ENCODE results near the gene GNB1. TPM values are rescaled to one million over a fixed set of nuclear protein-coding genes. Genes with fewer than 3 reads are reported as not detected.

The GNB1 gene
- total RNA-seq, 1 experiment from 2014 or later, result 339 TPM

DNA sequence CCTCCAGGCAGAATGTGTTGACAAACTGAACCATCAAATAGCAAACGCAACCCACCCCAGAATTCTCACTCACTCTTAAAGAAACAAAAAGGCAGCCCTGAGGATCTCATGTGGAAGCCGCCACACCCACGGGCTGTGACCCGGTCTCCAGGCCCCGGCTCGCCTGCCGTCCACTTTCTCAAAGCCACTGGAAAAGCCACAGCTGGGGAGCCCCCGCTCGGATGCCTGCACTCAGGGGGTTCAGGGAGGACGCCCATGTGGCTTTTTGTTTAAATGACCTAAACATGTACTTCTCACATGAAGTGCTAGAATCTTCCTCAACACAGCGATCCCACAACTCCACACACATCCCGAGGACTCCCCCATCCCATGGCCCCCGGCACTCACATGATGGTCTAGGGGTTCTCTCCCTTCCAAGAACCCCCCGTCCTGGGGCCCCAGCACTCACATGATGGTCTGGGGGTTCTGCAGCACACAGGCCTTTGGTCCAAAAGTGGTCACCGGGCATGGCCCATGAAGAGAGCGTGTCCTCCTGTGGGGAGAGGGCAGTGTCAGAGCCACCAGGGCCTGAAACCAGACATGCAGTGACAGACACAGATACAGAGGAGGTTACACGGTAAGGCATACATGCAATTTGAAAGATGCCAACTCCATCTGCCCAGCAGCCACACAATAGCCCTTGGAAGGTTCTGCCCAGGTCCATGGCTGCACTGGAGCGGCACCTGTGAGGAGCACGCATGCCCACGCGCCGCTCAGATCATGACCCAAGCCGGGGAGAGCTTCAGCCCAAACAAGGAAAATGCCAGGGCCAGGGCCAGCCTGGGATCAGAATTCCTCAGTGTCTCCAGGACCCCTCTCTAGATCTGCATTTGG is 129.1 kb downstream of the GNB1 start (continued):
- TF ChIP-seq, protein P1, sequence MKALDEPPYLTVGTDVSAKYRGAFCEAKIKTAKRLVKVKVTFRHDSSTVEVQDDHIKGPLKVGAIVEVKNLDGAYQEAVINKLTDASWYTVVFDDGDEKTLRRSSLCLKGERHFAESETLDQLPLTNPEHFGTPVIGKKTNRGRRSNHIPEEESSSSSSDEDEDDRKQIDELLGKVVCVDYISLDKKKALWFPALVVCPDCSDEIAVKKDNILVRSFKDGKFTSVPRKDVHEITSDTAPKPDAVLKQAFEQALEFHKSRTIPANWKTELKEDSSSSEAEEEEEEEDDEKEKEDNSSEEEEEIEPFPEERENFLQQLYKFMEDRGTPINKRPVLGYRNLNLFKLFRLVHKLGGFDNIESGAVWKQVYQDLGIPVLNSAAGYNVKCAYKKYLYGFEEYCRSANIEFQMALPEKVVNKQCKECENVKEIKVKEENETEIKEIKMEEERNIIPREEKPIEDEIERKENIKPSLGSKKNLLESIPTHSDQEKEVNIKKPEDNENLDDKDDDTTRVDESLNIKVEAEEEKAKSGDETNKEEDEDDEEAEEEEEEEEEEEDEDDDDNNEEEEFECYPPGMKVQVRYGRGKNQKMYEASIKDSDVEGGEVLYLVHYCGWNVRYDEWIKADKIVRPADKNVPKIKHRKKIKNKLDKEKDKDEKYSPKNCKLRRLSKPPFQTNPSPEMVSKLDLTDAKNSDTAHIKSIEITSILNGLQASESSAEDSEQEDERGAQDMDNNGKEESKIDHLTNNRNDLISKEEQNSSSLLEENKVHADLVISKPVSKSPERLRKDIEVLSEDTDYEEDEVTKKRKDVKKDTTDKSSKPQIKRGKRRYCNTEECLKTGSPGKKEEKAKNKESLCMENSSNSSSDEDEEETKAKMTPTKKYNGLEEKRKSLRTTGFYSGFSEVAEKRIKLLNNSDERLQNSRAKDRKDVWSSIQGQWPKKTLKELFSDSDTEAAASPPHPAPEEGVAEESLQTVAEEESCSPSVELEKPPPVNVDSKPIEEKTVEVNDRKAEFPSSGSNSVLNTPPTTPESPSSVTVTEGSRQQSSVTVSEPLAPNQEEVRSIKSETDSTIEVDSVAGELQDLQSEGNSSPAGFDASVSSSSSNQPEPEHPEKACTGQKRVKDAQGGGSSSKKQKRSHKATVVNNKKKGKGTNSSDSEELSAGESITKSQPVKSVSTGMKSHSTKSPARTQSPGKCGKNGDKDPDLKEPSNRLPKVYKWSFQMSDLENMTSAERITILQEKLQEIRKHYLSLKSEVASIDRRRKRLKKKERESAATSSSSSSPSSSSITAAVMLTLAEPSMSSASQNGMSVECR (CRISPR knock-in tag; IDR thresholded peaks at IDR 0.05; ENCODE audit: borderline replicate concordance), result no peak
- no peak for TF ChIP-seq NFATC4 (CRISPR knock-in tag; IDR thresholded peaks at IDR 0.05)
- no peak for TF ChIP-seq ZNF219 (CRISPR knock-in tag; IDR thresholded peaks at IDR 0.05; ENCODE audit: borderline replicate concordance)
- TF ChIP-seq, protein P2, sequence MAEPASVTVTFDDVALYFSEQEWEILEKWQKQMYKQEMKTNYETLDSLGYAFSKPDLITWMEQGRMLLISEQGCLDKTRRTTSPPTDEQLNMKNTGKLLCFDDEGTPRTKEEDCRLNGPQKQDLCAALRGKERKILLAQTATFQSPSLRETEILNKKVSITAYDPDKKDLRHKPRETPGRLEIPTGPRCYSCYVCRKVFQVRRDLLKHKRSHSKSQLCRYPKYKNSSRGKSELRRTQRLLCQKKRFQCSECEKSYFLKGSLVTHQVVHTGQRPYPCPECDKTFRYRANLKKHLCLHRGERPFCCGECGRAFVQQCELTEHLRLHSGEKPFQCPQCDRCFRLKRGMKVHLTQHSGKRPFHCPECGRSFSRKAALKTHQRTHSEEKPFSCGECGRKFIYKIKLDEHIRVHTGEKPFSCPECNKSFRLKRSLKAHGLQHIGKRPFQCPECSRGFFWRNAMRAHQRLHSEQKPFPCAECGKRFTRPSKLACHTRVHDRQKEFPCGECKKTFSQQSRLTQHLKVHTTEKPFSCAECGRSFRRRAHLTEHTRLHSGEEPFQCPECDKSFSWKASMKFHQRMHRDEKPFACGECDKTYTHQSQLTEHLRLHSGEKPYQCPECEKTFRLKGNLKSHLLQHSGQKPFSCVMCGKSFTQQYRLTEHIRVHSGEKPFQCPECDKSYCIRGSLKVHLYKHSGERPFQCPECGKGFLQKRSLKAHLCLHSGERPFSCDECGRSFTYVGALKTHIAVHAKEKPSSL (CRISPR knock-in tag; conservative IDR thresholded peaks at IDR 0.05), result no peak
- TF ChIP-seq, protein P3, sequence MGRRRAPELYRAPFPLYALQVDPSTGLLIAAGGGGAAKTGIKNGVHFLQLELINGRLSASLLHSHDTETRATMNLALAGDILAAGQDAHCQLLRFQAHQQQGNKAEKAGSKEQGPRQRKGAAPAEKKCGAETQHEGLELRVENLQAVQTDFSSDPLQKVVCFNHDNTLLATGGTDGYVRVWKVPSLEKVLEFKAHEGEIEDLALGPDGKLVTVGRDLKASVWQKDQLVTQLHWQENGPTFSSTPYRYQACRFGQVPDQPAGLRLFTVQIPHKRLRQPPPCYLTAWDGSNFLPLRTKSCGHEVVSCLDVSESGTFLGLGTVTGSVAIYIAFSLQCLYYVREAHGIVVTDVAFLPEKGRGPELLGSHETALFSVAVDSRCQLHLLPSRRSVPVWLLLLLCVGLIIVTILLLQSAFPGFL (CRISPR knock-in tag; IDR thresholded peaks at IDR 0.05; ENCODE audit: borderline replicate concordance), result no peak
- no peak for TF ChIP-seq KAT7 (CRISPR knock-in tag; IDR thresholded peaks at IDR 0.05; ENCODE audit: borderline replicate concordance)
- TF ChIP-seq, protein P4, sequence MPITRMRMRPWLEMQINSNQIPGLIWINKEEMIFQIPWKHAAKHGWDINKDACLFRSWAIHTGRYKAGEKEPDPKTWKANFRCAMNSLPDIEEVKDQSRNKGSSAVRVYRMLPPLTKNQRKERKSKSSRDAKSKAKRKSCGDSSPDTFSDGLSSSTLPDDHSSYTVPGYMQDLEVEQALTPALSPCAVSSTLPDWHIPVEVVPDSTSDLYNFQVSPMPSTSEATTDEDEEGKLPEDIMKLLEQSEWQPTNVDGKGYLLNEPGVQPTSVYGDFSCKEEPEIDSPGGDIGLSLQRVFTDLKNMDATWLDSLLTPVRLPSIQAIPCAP (CRISPR knock-in tag; IDR thresholded peaks at IDR 0.05), result no peak

DNA sequence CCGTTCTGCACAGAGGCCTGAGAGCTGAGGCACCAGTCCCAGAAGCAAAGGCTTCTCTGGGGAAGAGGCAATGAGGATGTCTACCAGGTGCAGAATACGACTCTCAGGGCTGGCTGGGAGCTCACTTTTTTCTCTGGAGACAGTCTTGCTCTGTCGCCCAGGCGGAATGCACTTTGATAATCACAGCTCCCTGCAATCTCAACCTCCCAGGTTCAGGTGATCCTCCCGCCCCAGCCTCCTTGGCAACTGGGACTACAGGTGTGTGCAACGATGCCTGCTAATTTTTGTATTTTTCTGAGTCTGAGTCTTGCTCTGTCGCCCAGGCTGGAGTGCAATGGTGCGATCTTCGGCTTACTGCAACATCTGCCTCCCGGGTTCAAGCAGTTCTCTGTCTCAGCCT is 130.2 kb downstream of the GNB1 start:
- Mint-ChIP-seq H3K27ac (no peak overlapping the region), H3K4me1 (no peaks in the 10 kb centered on the region), H3K36me3 (peaks cover 51% of the 10 kb centered on the region), H3K9me3 (no peaks in the 10 kb centered on the region), H3K27me3 (ENCODE audit: low read depth) (no peaks in the 10 kb centered on the region), H3K4me3 (no peak overlapping the region)
- DNase-seq (ENCODE audit: low spot score) (no peak), ATAC-seq (no peak)
- ChIA-PET POLR2A (no interaction called here), CTCF (no interaction called here)
- TF ChIP-seq, protein P5, sequence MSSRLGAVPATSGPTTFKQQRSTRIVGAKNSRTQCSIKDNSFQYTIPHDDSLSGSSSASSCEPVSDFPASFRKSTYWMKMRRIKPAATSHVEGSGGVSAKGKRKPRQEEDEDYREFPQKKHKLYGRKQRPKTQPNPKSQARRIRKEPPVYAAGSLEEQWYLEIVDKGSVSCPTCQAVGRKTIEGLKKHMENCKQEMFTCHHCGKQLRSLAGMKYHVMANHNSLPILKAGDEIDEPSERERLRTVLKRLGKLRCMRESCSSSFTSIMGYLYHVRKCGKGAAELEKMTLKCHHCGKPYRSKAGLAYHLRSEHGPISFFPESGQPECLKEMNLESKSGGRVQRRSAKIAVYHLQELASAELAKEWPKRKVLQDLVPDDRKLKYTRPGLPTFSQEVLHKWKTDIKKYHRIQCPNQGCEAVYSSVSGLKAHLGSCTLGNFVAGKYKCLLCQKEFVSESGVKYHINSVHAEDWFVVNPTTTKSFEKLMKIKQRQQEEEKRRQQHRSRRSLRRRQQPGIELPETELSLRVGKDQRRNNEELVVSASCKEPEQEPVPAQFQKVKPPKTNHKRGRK (CRISPR knock-in tag; IDR thresholded peaks at IDR 0.05; ENCODE audit: borderline replicate concordance), result no peak
- TF ChIP-seq GRHL2 (CRISPR knock-in tag; IDR thresholded peaks at IDR 0.05; ENCODE audit: insufficient replicate concordance, severe bottlenecking) (no peak), NR1H2 (CRISPR knock-in tag; IDR thresholded peaks at IDR 0.05) (no peak), MYBL2 (CRISPR knock-in tag; IDR thresholded peaks at IDR 0.05) (no peak), NFYB (CRISPR knock-in tag; conservative IDR thresholded peaks at IDR 0.05; ENCODE audit: low read depth) (no peak), JUN (CRISPR knock-in tag; IDR thresholded peaks at IDR 0.05) (no peak), CREM (CRISPR knock-in tag; IDR thresholded peaks at IDR 0.05) (no peak), KAT7 (CRISPR knock-in tag; IDR thresholded peaks at IDR 0.05; ENCODE audit: borderline replicate concordance) (no peak), TEAD1 (CRISPR knock-in tag; IDR thresholded peaks at IDR 0.05) (no peak), TP53 (CRISPR knock-in tag; IDR thresholded peaks at IDR 0.05) (no peak)
- TF ChIP-seq, protein P6, sequence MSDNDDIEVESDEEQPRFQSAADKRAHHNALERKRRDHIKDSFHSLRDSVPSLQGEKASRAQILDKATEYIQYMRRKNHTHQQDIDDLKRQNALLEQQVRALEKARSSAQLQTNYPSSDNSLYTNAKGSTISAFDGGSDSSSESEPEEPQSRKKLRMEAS (CRISPR knock-in tag; IDR thresholded peaks at IDR 0.05), result no peak
- TF ChIP-seq, protein P7, sequence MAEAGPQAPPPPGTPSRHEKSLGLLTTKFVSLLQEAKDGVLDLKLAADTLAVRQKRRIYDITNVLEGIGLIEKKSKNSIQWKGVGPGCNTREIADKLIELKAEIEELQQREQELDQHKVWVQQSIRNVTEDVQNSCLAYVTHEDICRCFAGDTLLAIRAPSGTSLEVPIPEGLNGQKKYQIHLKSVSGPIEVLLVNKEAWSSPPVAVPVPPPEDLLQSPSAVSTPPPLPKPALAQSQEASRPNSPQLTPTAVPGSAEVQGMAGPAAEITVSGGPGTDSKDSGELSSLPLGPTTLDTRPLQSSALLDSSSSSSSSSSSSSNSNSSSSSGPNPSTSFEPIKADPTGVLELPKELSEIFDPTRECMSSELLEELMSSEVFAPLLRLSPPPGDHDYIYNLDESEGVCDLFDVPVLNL (CRISPR knock-in tag; IDR thresholded peaks at IDR 0.05; ENCODE audit: borderline replicate concordance, low read depth), result no peak
- TF ChIP-seq, protein P8, sequence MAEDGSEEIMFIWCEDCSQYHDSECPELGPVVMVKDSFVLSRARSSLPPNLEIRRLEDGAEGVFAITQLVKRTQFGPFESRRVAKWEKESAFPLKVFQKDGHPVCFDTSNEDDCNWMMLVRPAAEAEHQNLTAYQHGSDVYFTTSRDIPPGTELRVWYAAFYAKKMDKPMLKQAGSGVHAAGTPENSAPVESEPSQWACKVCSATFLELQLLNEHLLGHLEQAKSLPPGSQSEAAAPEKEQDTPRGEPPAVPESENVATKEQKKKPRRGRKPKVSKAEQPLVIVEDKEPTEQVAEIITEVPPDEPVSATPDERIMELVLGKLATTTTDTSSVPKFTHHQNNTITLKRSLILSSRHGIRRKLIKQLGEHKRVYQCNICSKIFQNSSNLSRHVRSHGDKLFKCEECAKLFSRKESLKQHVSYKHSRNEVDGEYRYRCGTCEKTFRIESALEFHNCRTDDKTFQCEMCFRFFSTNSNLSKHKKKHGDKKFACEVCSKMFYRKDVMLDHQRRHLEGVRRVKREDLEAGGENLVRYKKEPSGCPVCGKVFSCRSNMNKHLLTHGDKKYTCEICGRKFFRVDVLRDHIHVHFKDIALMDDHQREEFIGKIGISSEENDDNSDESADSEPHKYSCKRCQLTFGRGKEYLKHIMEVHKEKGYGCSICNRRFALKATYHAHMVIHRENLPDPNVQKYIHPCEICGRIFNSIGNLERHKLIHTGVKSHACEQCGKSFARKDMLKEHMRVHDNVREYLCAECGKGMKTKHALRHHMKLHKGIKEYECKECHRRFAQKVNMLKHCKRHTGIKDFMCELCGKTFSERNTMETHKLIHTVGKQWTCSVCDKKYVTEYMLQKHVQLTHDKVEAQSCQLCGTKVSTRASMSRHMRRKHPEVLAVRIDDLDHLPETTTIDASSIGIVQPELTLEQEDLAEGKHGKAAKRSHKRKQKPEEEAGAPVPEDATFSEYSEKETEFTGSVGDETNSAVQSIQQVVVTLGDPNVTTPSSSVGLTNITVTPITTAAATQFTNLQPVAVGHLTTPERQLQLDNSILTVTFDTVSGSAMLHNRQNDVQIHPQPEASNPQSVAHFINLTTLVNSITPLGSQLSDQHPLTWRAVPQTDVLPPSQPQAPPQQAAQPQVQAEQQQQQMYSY (CRISPR knock-in tag; IDR thresholded peaks at IDR 0.05), result no peak

All from WTC11 (cell line).